ENCODE results near the gene OR2K2.
"Not testable (repeated sequence)": the region's sequence is repeated elsewhere in the genome, so short reads cannot be mapped to it uniquely, and the experiment has no call there.

OR2K2 gene

GRCh38 chr9:111330124-111330523, at the start of gene OR2K2:
Gene OR2K2, minus strand, starts transcription at chr9:111330224. Its CDS starts 1,791 bp downstream, at chr9:111328433.
- DNase-seq (ENCODE audit: low read depth in 2 of 2): no peak

GRCh38 chr9:111375817-111376564, 46.0 kb upstream of the OR2K2 start:
- DNase-seq (ENCODE audit: low read depth in 2 of 2): no peak

GRCh38 chr9:111375062-111375461, 45.0 kb upstream of the OR2K2 start:
- no peak for DNase-seq (ENCODE audit: low read depth in 2 of 2)

GRCh38 chr9:111372297-111372696, 42.3 kb upstream of the OR2K2 start:
- no peak for DNase-seq (ENCODE audit: low read depth in 2 of 2)

- no peak for DNase-seq (ENCODE audit: low read depth in 2 of 2)
These were observed 37.0 kb upstream of the OR2K2 start for GRCh38 chr9:111366978-111367377.

GRCh38 chr9:111362526-111362925, 32.5 kb upstream of the OR2K2 start:
- DNase-seq (ENCODE audit: low read depth in 2 of 2): no peak

GRCh38 chr9:111360881-111361280, 30.9 kb upstream of the OR2K2 start:
- DNase-seq (ENCODE audit: low read depth in 2 of 2): no peak

GRCh38 chr9:111356481-111357244, 26.6 kb upstream of the OR2K2 start:
- peak; percentile 72 to 79 for DNase-seq (ENCODE audit: low read depth in 2 of 2)

- no peak for DNase-seq (ENCODE audit: low read depth in 2 of 2)
These were observed 22.5 kb upstream of the OR2K2 start for GRCh38 chr9:111352545-111352944.

GRCh38 chr9:111350556-111350955, 20.5 kb upstream of the OR2K2 start:
- peak; percentile 42 for DNase-seq (ENCODE audit: low read depth in 2 of 2)

- DNase-seq (ENCODE audit: low read depth in 2 of 2): no peak
These were observed 19.7 kb upstream of the OR2K2 start for GRCh38 chr9:111349766-111350165.

GRCh38 chr9:111348821-111349271, 18.8 kb upstream of the OR2K2 start:
- peak in 1 of 2 experiments; percentile 9 for DNase-seq (ENCODE audit: low read depth in 2 of 2)

- DNase-seq (ENCODE audit: low read depth in 2 of 2): not testable (repeated sequence)
These were observed 4.4 kb upstream of the OR2K2 start for GRCh38 chr9:111334318-111334863.

- no peak for DNase-seq (ENCODE audit: low read depth in 2 of 2)
These were observed 9.4 kb downstream of the OR2K2 start for GRCh38 chr9:111320631-111321030.

- peak in 1 of 2 experiments; percentile 21 for DNase-seq (ENCODE audit: low read depth in 2 of 2)
These were observed 13.2 kb downstream of the OR2K2 start for GRCh38 chr9:111316796-111317195.

- no peak for DNase-seq (ENCODE audit: low read depth in 2 of 2)
These were observed 24.1 kb downstream of the OR2K2 start for GRCh38 chr9:111305914-111306313.

GRCh38 chr9:111304000-111304399, 26.0 kb downstream of the OR2K2 start:
- DNase-seq (ENCODE audit: low read depth in 2 of 2): not testable (repeated sequence)

GRCh38 chr9:111301195-111301594, 28.8 kb downstream of the OR2K2 start:
- peak in 1 of 2 experiments; percentile 6 for DNase-seq (ENCODE audit: low read depth in 2 of 2)

GRCh38 chr9:111300140-111300735, 29.8 kb downstream of the OR2K2 start:
- no peak for DNase-seq (ENCODE audit: low read depth in 2 of 2)

GRCh38 chr9:111299599-111299966, 30.4 kb downstream of the OR2K2 start:
- not testable (repeated sequence) for DNase-seq (ENCODE audit: low read depth in 2 of 2)

- DNase-seq (ENCODE audit: low read depth in 2 of 2): peak; percentile 66 to 70
These were observed 31.1 kb downstream of the OR2K2 start for GRCh38 chr9:111298731-111299598.
